ENCODE measurements around the gene ADAM19. TPM values are rescaled to one million over a fixed set of nuclear protein-coding genes. Genes with fewer than 3 reads are reported as not detected.

The ADAM19 gene
- total RNA-seq, 1 experiment from 2014 or later: 4.9 TPM

DNA sequence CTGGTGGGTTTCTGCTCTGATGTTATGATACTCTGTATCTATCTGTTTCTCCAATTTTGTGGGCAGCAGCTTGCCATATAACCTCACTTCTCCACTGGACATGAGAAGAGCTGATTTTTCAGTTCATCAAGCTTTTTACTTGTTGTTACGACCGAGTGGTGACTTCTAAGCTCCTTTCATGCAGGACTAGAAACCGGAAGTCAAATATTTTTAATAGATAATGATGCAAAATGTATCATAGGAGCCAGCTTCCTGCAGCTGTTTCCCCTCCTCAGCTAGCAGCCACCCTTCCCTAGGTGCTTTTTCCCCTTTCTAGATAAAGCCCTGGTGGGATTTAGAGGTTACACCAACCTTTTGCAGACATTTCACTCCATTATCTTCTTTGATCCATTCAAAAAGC is 17.0 kb upstream of the ADAM19 start:
- no peaks in the 10 kb centered on the region for H3K79me2 ChIP-seq (ENCODE audit: low read length)
- no peaks in the 10 kb centered on the region for H4K20me1 ChIP-seq (ENCODE audit: insufficient read depth, low read depth, low read length)
- H3K27ac ChIP-seq (ENCODE audit: low read length): peak overlapping the region; percentile 80
- peak overlapping the region; percentile 62 for H3K4me3 ChIP-seq (ENCODE audit: low read length)
- no peaks in the 10 kb centered on the region for H3K27me3 ChIP-seq (ENCODE audit: low read length)
- no peaks in the 10 kb centered on the region for H3K9me2 ChIP-seq (replicated peaks; ENCODE audit: insufficient read depth, low read length)
- peaks cover 59% of the 10 kb centered on the region for H3K4me1 ChIP-seq (ENCODE audit: low read length)
- H3K9ac ChIP-seq (ENCODE audit: low read length): peak overlapping the region; percentile 56
- peak overlapping the region; percentile 82 for H3K4me2 ChIP-seq (ENCODE audit: low read depth, low read length, poor library complexity, severe bottlenecking)
- H3K36me3 ChIP-seq (ENCODE audit: insufficient read depth, low read length): no peaks in the 10 kb centered on the region
- peak overlapping the region; percentile 77 for H2AFZ ChIP-seq (ENCODE audit: low read length)
- no peaks in the 10 kb centered on the region for H3K9me3 ChIP-seq (ENCODE audit: low read length)
- DNase-seq: peak; percentile 74

- no peak overlapping the region for H3K4me2 ChIP-seq (ENCODE audit: low read depth, low read length, poor library complexity, severe bottlenecking)
- no peaks in the 10 kb centered on the region for H3K9me3 ChIP-seq (ENCODE audit: low read length)
- DNase-seq: no peak
- no peak overlapping the region for H3K4me3 ChIP-seq (ENCODE audit: low read length)
- H3K27me3 ChIP-seq (ENCODE audit: low read length): no peaks in the 10 kb centered on the region
- H3K4me1 ChIP-seq (ENCODE audit: low read length): peaks cover 38% of the 10 kb centered on the region
- no peaks in the 10 kb centered on the region for H3K79me2 ChIP-seq (ENCODE audit: low read length)
- H3K9ac ChIP-seq (ENCODE audit: low read length): no peak overlapping the region
- no peak overlapping the region for H2AFZ ChIP-seq (ENCODE audit: low read length)
- no peaks in the 10 kb centered on the region for H3K36me3 ChIP-seq (ENCODE audit: insufficient read depth, low read length)
- H4K20me1 ChIP-seq (ENCODE audit: insufficient read depth, low read depth, low read length): no peaks in the 10 kb centered on the region
- no peaks in the 10 kb centered on the region for H3K9me2 ChIP-seq (replicated peaks; ENCODE audit: insufficient read depth, low read length)
- no peak overlapping the region for H3K27ac ChIP-seq (ENCODE audit: low read length)
Measured at GRCh38 chr5:157590478-157590877, 14.9 kb upstream of the ADAM19 start.

DNA sequence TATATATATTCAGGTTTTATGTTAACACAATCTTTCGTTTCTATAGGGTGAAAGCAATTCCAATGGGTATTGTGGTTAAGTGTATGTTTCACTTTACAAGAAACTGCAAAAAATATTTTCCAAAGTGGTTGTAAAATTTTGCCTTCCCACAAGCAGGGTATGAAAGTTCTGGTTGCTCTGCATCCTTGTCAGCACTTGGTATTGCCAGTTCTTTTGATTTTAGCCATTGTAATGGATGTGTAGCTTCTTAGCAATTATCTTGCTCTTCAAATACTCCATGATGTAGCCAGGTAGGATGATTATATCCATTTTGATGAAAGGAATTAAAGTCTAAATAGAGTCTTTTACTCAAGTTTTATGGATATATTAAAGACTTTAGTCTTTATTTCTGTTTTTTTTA is 9.1 kb upstream of the ADAM19 start:
- Histone ChIP-seq H3K4me1 (ENCODE audit: low read length) (no peaks in the 10 kb centered on the region), H3K9me3 (ENCODE audit: low read length) (no peaks in the 10 kb centered on the region), H4K20me1 (ENCODE audit: insufficient read depth, low read depth, low read length) (no peaks in the 10 kb centered on the region), H3K9ac (ENCODE audit: low read length) (no peak overlapping the region), H3K27ac (ENCODE audit: low read length) (no peak overlapping the region), H2AFZ (ENCODE audit: low read length) (no peak overlapping the region), H3K4me2 (ENCODE audit: low read depth, low read length, poor library complexity, severe bottlenecking) (no peak overlapping the region), H3K36me3 (ENCODE audit: insufficient read depth, low read length) (no peaks in the 10 kb centered on the region), H3K27me3 (ENCODE audit: low read length) (no peaks in the 10 kb centered on the region), H3K79me2 (ENCODE audit: low read length) (no peaks in the 10 kb centered on the region), H3K9me2 (replicated peaks; ENCODE audit: insufficient read depth, low read length) (no peaks in the 10 kb centered on the region), H3K4me3 (ENCODE audit: low read length) (no peak overlapping the region)
- DNase-seq: no peak

DNA sequence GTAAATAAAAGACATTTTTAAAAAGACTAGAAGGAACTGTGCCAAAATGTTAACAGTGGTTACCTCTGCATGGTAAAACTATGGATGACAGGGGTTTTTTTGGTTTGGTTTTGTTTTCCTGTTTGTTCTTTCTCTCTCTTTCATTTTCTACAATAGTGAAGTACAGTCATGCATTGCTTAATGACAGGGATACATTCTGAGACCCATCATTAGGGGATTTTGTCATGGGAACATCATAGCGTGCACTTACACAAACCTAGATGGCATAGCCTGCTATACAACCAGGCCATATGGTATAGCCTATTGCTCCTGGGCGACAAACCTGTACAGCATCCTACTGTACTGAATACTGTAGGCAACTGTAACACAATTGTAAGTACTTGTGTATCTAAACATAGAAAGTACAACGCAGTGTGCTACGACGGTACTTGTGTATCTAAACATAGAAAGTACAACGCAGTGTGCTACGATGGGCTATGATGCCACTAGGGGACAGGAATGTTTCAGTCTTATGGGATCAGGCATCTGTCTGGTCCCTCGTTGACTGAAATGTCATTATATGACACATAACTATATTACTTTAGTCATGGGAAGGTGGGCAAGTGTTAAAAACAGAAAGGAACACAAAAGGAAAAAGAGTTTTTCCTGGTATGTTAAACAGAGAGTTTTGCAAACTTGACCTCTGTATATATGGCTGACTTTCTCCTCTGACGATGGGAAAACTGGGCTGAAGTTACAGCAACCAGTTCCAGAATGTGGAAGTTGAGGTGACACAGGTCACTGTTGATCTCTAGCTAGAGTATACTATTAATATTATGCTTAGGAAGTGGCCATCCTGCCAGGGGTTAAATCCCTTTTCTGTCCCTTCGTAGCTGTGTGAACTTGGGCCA is 7.4 kb upstream of the ADAM19 start:
- Histone ChIP-seq H3K36me3 (ENCODE audit: insufficient read depth, low read length) (no peaks in the 10 kb centered on the region), H3K4me2 (ENCODE audit: low read depth, low read length, poor library complexity, severe bottlenecking) (no peak overlapping the region), H3K27ac (ENCODE audit: low read length) (no peak overlapping the region), H3K9ac (ENCODE audit: low read length) (no peak overlapping the region), H3K9me2 (replicated peaks; ENCODE audit: insufficient read depth, low read length) (no peaks in the 10 kb centered on the region), H3K9me3 (ENCODE audit: low read length) (no peaks in the 10 kb centered on the region), H3K4me3 (ENCODE audit: low read length) (no peak overlapping the region), H3K79me2 (ENCODE audit: low read length) (no peaks in the 10 kb centered on the region), H4K20me1 (ENCODE audit: insufficient read depth, low read depth, low read length) (no peaks in the 10 kb centered on the region), H3K27me3 (ENCODE audit: low read length) (no peaks in the 10 kb centered on the region), H3K4me1 (ENCODE audit: low read length) (no peaks in the 10 kb centered on the region), H2AFZ (ENCODE audit: low read length) (no peak overlapping the region)
- DNase-seq: no peak

GRCh38 chr5:157581901-157582300 is 6.3 kb upstream of the ADAM19 start:
- H3K4me2 ChIP-seq (ENCODE audit: low read depth, low read length, poor library complexity, severe bottlenecking): no peak overlapping the region
- H3K79me2 ChIP-seq (ENCODE audit: low read length): no peaks in the 10 kb centered on the region
- no peak overlapping the region for H2AFZ ChIP-seq (ENCODE audit: low read length)
- H3K9ac ChIP-seq (ENCODE audit: low read length): no peak overlapping the region
- no peaks in the 10 kb centered on the region for H3K27me3 ChIP-seq (ENCODE audit: low read length)
- H3K27ac ChIP-seq (ENCODE audit: low read length): no peak overlapping the region
- no peak overlapping the region for H3K4me3 ChIP-seq (ENCODE audit: low read length)
- no peak for DNase-seq
- no peaks in the 10 kb centered on the region for H3K9me2 ChIP-seq (replicated peaks; ENCODE audit: insufficient read depth, low read length)
- no peaks in the 10 kb centered on the region for H3K36me3 ChIP-seq (ENCODE audit: insufficient read depth, low read length)
- no peaks in the 10 kb centered on the region for H3K4me1 ChIP-seq (ENCODE audit: low read length)
- no peaks in the 10 kb centered on the region for H4K20me1 ChIP-seq (ENCODE audit: insufficient read depth, low read depth, low read length)
- no peaks in the 10 kb centered on the region for H3K9me3 ChIP-seq (ENCODE audit: low read length)

DNA sequence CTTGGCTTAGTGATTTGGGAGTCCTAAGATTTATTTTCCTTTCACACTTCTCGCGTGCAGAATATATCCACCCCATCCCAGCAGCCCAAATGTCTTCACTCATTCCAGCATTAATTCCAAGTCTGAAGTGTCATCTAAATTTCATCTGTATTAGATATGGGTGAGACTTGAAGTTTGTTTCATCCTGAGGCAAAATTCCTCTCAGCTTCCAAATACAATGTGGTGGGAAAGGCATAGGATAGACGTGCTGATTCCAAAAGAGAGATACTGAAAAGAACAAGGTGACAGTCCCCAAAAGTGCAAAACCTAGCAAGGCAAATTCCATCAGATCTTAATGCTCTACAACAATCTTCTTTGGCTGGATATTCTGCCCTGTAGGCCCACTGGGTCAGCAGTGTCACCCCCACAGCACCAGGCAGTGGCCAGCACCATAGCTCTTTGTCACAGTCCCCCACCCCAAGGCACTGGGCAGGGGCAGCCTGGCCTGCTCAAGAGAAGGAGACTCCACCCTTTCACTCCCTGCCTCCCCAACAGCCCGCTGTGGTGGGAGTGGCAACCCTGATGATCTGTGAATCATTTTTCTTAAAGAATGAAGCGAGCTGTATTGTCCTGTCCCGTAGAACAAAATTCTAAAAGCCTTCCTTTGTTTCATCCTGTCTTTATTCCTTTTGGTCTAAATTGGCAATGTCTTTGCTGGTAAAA is 2.7 kb upstream of the ADAM19 start:
- Histone ChIP-seq H3K36me3 (ENCODE audit: insufficient read depth, low read length) (no peaks in the 10 kb centered on the region), H3K27ac (ENCODE audit: low read length) (no peak overlapping the region), H3K4me3 (ENCODE audit: low read length) (no peak overlapping the region), H4K20me1 (ENCODE audit: insufficient read depth, low read depth, low read length) (no peaks in the 10 kb centered on the region), H3K4me1 (ENCODE audit: low read length) (peaks cover 30% of the 10 kb centered on the region), H3K27me3 (ENCODE audit: low read length) (peaks cover 2% of the 10 kb centered on the region; the same call in 1 of the 2 replicates), H3K9me2 (replicated peaks; ENCODE audit: insufficient read depth, low read length) (no peaks in the 10 kb centered on the region), H2AFZ (ENCODE audit: low read length) (no peak overlapping the region), H3K4me2 (ENCODE audit: low read depth, low read length, poor library complexity, severe bottlenecking) (no peak overlapping the region), H3K9me3 (ENCODE audit: low read length) (no peaks in the 10 kb centered on the region), H3K79me2 (ENCODE audit: low read length) (no peaks in the 10 kb centered on the region), H3K9ac (ENCODE audit: low read length) (no peak overlapping the region)
- DNase-seq: no peak

GRCh38 chr5:157576678-157577077 is 1.1 kb upstream of the ADAM19 start:
- H3K4me2 ChIP-seq (ENCODE audit: low read depth, low read length, poor library complexity, severe bottlenecking): peak overlapping the region; percentile 74
- H4K20me1 ChIP-seq (ENCODE audit: insufficient read depth, low read depth, low read length): no peaks in the 10 kb centered on the region
- H3K36me3 ChIP-seq (ENCODE audit: insufficient read depth, low read length): no peaks in the 10 kb centered on the region
- no peaks in the 10 kb centered on the region for H3K79me2 ChIP-seq (ENCODE audit: low read length)
- no peak overlapping the region for H3K9ac ChIP-seq (ENCODE audit: low read length)
- H3K4me1 ChIP-seq (ENCODE audit: low read length): peaks cover 38% of the 10 kb centered on the region
- no peak overlapping the region for H3K4me3 ChIP-seq (ENCODE audit: low read length)
- peak; percentile 49 for DNase-seq
- peaks cover 2% of the 10 kb centered on the region; the same call in 1 of the 2 replicates for H3K27me3 ChIP-seq (ENCODE audit: low read length)
- no peak overlapping the region for H3K27ac ChIP-seq (ENCODE audit: low read length)
- no peaks in the 10 kb centered on the region for H3K9me3 ChIP-seq (ENCODE audit: low read length)
- H2AFZ ChIP-seq (ENCODE audit: low read length): 0 out of 2 replicates have a peak overlapping the region, but pooled peaks have one; percentile 49
- no peaks in the 10 kb centered on the region for H3K9me2 ChIP-seq (replicated peaks; ENCODE audit: insufficient read depth, low read length)

Measured in Karpas-422 (cell line).